K562 (cell line): Measurements from ENCODE around the gene LILRB3. TPM values are rescaled to one million over a fixed set of nuclear protein-coding genes. Genes with fewer than 3 reads are reported as not detected.

Experiments used
- BACH1 ChIP-seq: fragments of 200-800 bp; sonication (Bioruptor generic); IDR thresholded peaks from 2 replicates; pipeline ENCODE4 v1.6.1; 2016; ENCODE audit warnings: missing genetic modification characterization, missing compliant biosample characterization
- CBX3 ChIP-seq, 2 experiments: IDR thresholded peaks; 1 replicate in 1 of 2; 2 replicates in 1 of 2; pipeline ENCODE4 v1.6.1; 2012; ENCODE audit warnings: inconsistent platforms in 2 of 2, low read length in 2 of 2, borderline replicate concordance in 1 of 2, control low read depth in 1 of 2
- FOXJ2 ChIP-seq: fragments of 200-800 bp; sonication (Bioruptor generic); IDR thresholded peaks from 2 replicates; pipeline ENCODE4 v1.6.1; 2016; ENCODE audit warnings: missing genetic modification characterization, missing compliant biosample characterization
- HLTF ChIP-seq: fragments of 450-650 bp; IDR thresholded peaks from 2 replicates; pipeline ENCODE4 v1.6.1; 2016
- PHTF2 ChIP-seq: fragments of 250-450 bp; sonication (Bioruptor Pico); IDR thresholded peaks from 2 replicates; pipeline ENCODE4 v1.5.0; 2021; ENCODE audit warnings: mild to moderate bottlenecking
- PML ChIP-seq: IDR thresholded peaks from 2 replicates; pipeline ENCODE4 v1.6.1; 2012; ENCODE audit warnings: low read length, inconsistent platforms
- PREB ChIP-seq: sonication (generic); formaldehyde crosslinking; IDR thresholded peaks from 2 replicates; pipeline ENCODE4 v1.8.1; 2023; ENCODE audit warnings: mild to moderate bottlenecking, missing genetic modification reagents
- RBFOX2 ChIP-seq: fragments of 200-400 bp; formaldehyde crosslinking; IDR thresholded peaks from 2 replicates; pipeline ENCODE4 v1.6.1; 2017; ENCODE audit warnings: low read depth, mild to moderate bottlenecking, low read length, moderate library complexity
- SMARCB1 ChIP-seq: IDR thresholded peaks from 2 replicates; pipeline ENCODE4 v1.6.1; 2011; ENCODE audit warnings: improper control_type of control experiment, low read depth; ENCODE audit not compliant: insufficient read length
- TCF7 ChIP-seq: sonication (generic); IDR thresholded peaks from 2 replicates; pipeline ENCODE4 v1.6.1; 2016; ENCODE audit warnings: antibody characterized with exemption, borderline replicate concordance
- USF1 ChIP-seq: sonication (generic); formaldehyde crosslinking; IDR thresholded peaks from 2 replicates; pipeline ENCODE4 v1.9.0; 2022; ENCODE audit warnings: mild to moderate bottlenecking, missing genetic modification reagents
- WHSC1 ChIP-seq: IDR thresholded peaks from one replicate; pipeline ENCODE4 v1.6.1; 2012; ENCODE audit warnings: low read length, control low read depth, inconsistent platforms
- ZHX1 ChIP-seq: fragments of 150-350 bp; conservative IDR thresholded peaks from 2 replicates; pipeline ENCODE4 v1.6.1; 2014; ENCODE audit warnings: low read length
- ZNF232 ChIP-seq: sonication (generic); formaldehyde crosslinking; IDR thresholded peaks from 2 replicates; pipeline ENCODE4 v1.8.0; 2022; ENCODE audit warnings: mild to moderate bottlenecking, missing genetic modification reagents
- ZNF609 ChIP-seq: sonication (generic); formaldehyde crosslinking; IDR thresholded peaks from 2 replicates; pipeline ENCODE4 v1.8.1; 2023; ENCODE audit warnings: missing genetic modification reagents, mild to moderate bottlenecking, borderline replicate concordance
- ZNF707 ChIP-seq: fragments of 250-450 bp; sonication (Bioruptor Pico); conservative IDR thresholded peaks from 2 replicates; pipeline ENCODE4 v1.8.0; 2022; ENCODE audit warnings: inconsistent platforms, mild to moderate bottlenecking, moderate library complexity
- polyA plus RNA-seq, 8 experiments: library from polyadenylated mRNA; depleted of rRNA in 4 of 8; stranded (reverse) in 5 of 8; unstranded in 3 of 8; fragments of >200 nt; fragmentation: Nextera tagmentation in 2 of 8; fragmentation: Illumina TruSeq in 1 of 8; extraction: Ambion mirVana in 2 of 8; extraction: Trizol in 1 of 8; gene quantifications; 2 replicates each; pipeline versions ENCODE4 v1.2.1 to v1.2.3, GENCODE V29; 2011 to 2014; ENCODE audit warnings: inconsistent platforms in 1 of 8, missing spikeins in 1 of 8
- total RNA-seq, 7 experiments: library from RNA; depleted of rRNA in 6 of 7; stranded (reverse); fragments of >200 nt in 6 of 7; fragmentation: Illumina TruSeq in 2 of 7; extraction: Trizol in 2 of 7; gene quantifications; 2 replicates each; pipeline versions ENCODE4 v1.2.1 to v1.2.3, GENCODE V29; 2011 to 2021; ENCODE audit warnings: low replicate concordance in 1 of 7

LILRB3 gene
- total and polyA plus RNA-seq, 9 of the 15 experiments (the other 6 are each of a cell fraction or from before 2014, with no cell fraction given) = 0.01 to 0.09 TPM; not detected in 7

GRCh38 chr19:54188215-54188871 is 34.5 kb downstream of the LILRB3 start (continued):
- TF ChIP-seq ZHX1 = no peak
- no peak for TF ChIP-seq SMARCB1
- TF ChIP-seq PHTF2 (CRISPR knock-in tag) = no peak
- no peak for TF ChIP-seq RBFOX2
- TF ChIP-seq PREB = no peak
- no peak for TF ChIP-seq ZNF232 (CRISPR knock-in tag)
- no peak for TF ChIP-seq HLTF
- no peak for TF ChIP-seq CBX3 (IDR thresholded peaks at IDR 0.05; ENCODE audit: borderline replicate concordance in 1 of 2, low read length in 2 of 2)
- TF ChIP-seq FOXJ2 = 0 out of 2 replicates have a peak, but pooled peaks have one; percentile 28
- no peak for TF ChIP-seq BACH1 (tag)
- TF ChIP-seq USF1 = no peak
- TF ChIP-seq ZNF707 (CRISPR knock-in tag) = no peak
- no peak for TF ChIP-seq WHSC1
- TF ChIP-seq PML = no peak
- no peak for TF ChIP-seq TCF7
- no peak for TF ChIP-seq ZNF609 (CRISPR knock-in tag)
